Measurements from ENCODE around the gene LARP4. TPM values are rescaled to one million over a fixed set of nuclear protein-coding genes. Genes with fewer than 3 reads are reported as not detected.

LARP4 gene
- total and polyA plus RNA-seq, 9 of the 15 experiments (the other 6 are each of a cell fraction or from before 2014, with no cell fraction given): 31.6 to 84.5 (median 52.4) TPM

DNA sequence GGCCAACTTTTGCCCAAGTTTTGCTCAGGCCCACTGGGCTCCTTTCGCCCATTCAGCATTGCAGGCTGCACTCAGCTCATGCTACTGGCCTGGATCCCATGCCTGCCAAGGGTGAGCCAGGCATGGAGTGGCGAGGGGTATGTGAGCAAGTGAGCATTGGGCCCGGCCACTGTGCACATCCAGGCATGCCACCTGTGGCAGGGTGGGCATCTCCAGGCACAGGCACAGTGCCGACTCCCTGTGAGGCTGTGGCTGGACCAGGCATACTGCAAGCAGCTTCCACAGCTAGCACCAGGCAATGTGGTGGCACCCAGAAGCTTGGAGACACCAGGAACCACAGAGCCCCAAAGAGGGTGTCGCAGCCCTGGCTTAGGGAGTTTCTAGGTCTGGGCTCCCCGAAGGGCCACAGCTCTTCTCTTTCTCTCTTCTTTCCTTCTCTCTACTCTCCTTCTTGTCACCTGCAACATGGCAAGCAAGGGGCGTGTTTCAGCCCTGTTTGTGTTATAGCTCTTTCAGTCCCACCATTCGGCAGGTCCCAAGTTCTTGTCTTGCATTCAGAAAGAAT, 19.8 kb upstream of the LARP4 start:
- peak overlapping the region in 1 of 2 experiments; percentile 52; a peak in 1 of 4 replicates for H3K9ac ChIP-seq (ENCODE audit: insufficient read depth in 1 of 2, low read depth in 2 of 2, low read length in 2 of 2)
- ATAC-seq (no peak), DNase-seq (ENCODE audit: extremely low read depth in 1 of 4, low spot score in 3 of 4) (no peak), FAIRE-seq (no peak)
- H3K79me2 ChIP-seq (ENCODE audit: control insufficient read depth, insufficient read depth, low read length): no peaks in the 10 kb centered on the region
- no peak overlapping the region for H3K4me2 ChIP-seq (ENCODE audit: insufficient read depth, low read length)
- H3K9me3 ChIP-seq (replicated peaks; ENCODE audit: control insufficient read depth, insufficient read depth, low read depth, low read length): no peaks in the 10 kb centered on the region
- H4K20me1 ChIP-seq (replicated peaks; ENCODE audit: control insufficient read depth, insufficient read depth, low read length): no peaks in the 10 kb centered on the region
- TF ChIP-seq ZNF766 (CRISPR knock-in tag; conservative IDR thresholded peaks at IDR 0.05): no peak
- no peak for TF ChIP-seq NUFIP1 (IDR thresholded peaks at IDR 0.05; ENCODE audit: partially characterized antibody)
- TF ChIP-seq ARID4B (CRISPR knock-in tag; IDR thresholded peaks at IDR 0.05): no peak
- TF ChIP-seq MAFF (IDR thresholded peaks at IDR 0.05; ENCODE audit: low read length): no peak
- H3K4me1 ChIP-seq (replicated peaks in 1 of 2; ENCODE audit: control insufficient read depth in 2 of 2, insufficient read depth in 2 of 2, low read length in 2 of 2): peaks cover 0 to 5% of the 10 kb centered on the region in 2 experiments; a peak in 2 of 5 replicates
- no peaks in the 10 kb centered on the region for H3K27me3 ChIP-seq (ENCODE audit: control insufficient read depth in 2 of 2, insufficient read depth in 2 of 2, low read length in 2 of 2)
- POLR2A ChIA-PET: interaction anchor here (0.6 kb wide), 2 partner anchors 12 to 17 kb away, joined by 3 to 5 read pairs; no protein-coding TSS in a partner anchor
- no TSS peak for BruUV-seq (replicated peaks)
- intact Hi-C loops (cut with micrococcal nuclease) (no loop called here), in situ Hi-C loops (cut with MboI) (no loop called here)
- H2AFZ ChIP-seq (ENCODE audit: low read depth, low read length): no peak overlapping the region
- H3K27ac ChIP-seq (ENCODE audit: extremely low read depth, low read depth, low read length): no peak overlapping the region
- 34% methylated on average over 7 of the region's 8 CpGs for WGBS (ENCODE audit: insufficient coverage, low coverage, missing lambda C conversion rate)
- no peaks in the 10 kb centered on the region for H3K36me3 ChIP-seq (ENCODE audit: control insufficient read depth, insufficient read depth, low read length)
- no peaks in the 10 kb centered on the region for H3K9me1 ChIP-seq (ENCODE audit: control insufficient read depth, insufficient read depth, low read length)
- CTCF ChIA-PET (ENCODE audit: low intra/inter-chr PET ratio): no interaction called here
- no peak overlapping the region for H3K4me3 ChIP-seq
